GM12865 (cell line): ENCODE measurements around the gene AFF4.

Experiments used
- DNase-seq: peaks from one replicate; pipeline ENCODE4 v3.0.0; 2010; ENCODE audit warnings: low read depth
- H3K4me3 ChIP-seq: 2 replicates; pipeline ENCODE4 v1.5.1; 2011; ENCODE audit warnings: mild to moderate bottlenecking, low read depth, low read length, control low read depth
- TF ChIP-seq, protein P1 (sequence below): IDR thresholded peaks from 2 replicates; pipeline ENCODE4 v1.5.1; 2011; ENCODE audit warnings: low read length, control low read depth, low read depth, inconsistent platforms; ENCODE audit not compliant: insufficient read depth; ENCODE audit errors: missing control alignments

Gene AFF4

GRCh38 chr5:132868754-132869153 lies 94.7 kb downstream of the AFF4 start:
- no peak overlapping the region for H3K4me3 ChIP-seq
- DNase-seq: no peak
- TF ChIP-seq, protein P1, sequence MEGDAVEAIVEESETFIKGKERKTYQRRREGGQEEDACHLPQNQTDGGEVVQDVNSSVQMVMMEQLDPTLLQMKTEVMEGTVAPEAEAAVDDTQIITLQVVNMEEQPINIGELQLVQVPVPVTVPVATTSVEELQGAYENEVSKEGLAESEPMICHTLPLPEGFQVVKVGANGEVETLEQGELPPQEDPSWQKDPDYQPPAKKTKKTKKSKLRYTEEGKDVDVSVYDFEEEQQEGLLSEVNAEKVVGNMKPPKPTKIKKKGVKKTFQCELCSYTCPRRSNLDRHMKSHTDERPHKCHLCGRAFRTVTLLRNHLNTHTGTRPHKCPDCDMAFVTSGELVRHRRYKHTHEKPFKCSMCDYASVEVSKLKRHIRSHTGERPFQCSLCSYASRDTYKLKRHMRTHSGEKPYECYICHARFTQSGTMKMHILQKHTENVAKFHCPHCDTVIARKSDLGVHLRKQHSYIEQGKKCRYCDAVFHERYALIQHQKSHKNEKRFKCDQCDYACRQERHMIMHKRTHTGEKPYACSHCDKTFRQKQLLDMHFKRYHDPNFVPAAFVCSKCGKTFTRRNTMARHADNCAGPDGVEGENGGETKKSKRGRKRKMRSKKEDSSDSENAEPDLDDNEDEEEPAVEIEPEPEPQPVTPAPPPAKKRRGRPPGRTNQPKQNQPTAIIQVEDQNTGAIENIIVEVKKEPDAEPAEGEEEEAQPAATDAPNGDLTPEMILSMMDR: no peak

DNA sequence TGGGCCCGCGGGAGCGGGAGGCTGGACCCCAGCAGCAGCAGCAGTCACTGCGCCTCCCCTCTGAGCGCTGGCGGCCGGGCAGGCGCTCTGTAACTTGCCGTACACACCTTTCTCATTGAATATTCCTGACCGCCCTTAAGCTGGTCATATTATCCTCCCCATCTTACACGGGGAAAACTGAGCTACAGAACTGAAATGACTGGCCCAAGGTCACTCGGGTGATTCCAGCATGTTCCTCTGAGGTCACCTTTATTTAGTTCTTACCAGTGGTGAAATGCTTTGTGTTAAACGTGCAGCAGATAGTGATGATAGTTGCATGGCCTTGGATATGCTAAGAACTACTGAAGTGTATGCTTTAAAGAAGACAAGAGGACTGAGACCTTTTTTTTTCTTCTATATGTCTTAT lies 96.4 kb downstream of the AFF4 start:
- DNase-seq: peak; percentile 42
- TF ChIP-seq, protein P1: no peak

GRCh38 chr5:132866342-132867045 lies 96.9 kb downstream of the AFF4 start, which contains the start of the genes GDF9 and UQCRQ:
Gene GDF9, minus strand, starts transcription at chr5:132866469. Its CDS starts 1,936 bp downstream, at chr5:132864533.
Gene UQCRQ, plus strand, starts transcription at chr5:132866642. Its CDS starts 240 bp downstream, at chr5:132866882.
- peak; percentile 99 for DNase-seq
- peak within 1 kb of the TSS; percentile 79 for H3K4me3 ChIP-seq
- TF ChIP-seq, protein P1: no peak

More for the DNA sequence above, 96.4 kb downstream of the AFF4 start:
- peak overlapping the region; percentile 79 for H3K4me3 ChIP-seq

DNA sequence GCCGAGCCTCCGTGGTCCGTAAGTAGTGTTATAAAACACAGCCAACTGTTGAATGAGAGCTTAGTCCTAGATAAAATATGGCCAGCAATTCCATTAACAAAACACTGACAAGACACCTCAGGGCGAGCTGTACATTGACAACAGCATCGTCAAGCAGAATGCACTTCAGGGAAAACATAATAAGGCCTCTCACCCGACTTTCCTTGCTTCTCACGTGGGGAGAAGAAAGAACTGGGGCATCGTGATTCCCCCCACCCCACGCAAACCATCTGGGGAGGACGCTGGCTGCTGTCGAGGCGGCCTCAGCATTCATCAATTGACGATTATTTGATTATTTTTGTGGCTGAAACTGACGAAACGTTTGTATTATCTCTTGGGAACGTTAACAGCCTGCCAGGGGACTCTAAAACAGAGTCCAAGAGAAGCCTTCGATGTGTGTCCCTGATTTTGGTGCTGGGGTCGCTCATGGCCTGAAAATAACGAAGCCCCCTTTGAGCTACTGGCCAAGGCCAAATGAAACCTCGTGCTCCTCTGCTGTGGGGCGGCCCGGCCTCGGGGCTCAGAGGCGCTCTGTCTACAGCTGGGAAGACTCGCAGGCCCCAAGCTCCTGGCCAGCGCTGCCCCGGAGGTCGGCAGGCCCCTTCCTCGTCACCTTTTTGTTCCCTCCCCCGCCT lies 97.6 kb downstream of the AFF4 start:
- peak overlapping the region; percentile 79 for H3K4me3 ChIP-seq
- TF ChIP-seq, protein P1: no peak
- no peak for DNase-seq

GRCh38 chr5:132860742-132861141 lies 102.7 kb downstream of the AFF4 start:
- TF ChIP-seq, protein P1: no peak
- DNase-seq: no peak
- H3K4me3 ChIP-seq: no peak overlapping the region

- TF ChIP-seq, protein P1: no peak
- DNase-seq: no peak
- no peak overlapping the region for H3K4me3 ChIP-seq
Measured at GRCh38 chr5:132859889-132860437, 103.5 kb downstream of the AFF4 start.
